Uterus (tissue), 4 donors: Measurements from ENCODE around the gene HLA-DRB1. TPM values are rescaled to one million over a fixed set of nuclear protein-coding genes. Genes with fewer than 3 reads are reported as not detected.

Experiments
- DNase-seq, 2 donors: peaks; one replicate each; pipeline ENCODE4 v3.0.0-alpha.2; 2019 to 2020
- H3K27ac ChIP-seq, 2 donors: fragments of 200-600 bp; sonication (generic); 1 replicate in 1 of 2; 2 replicates in 1 of 2; pipeline ENCODE4 v1.5.1; 2016 to 2018
- H3K27me3 ChIP-seq, 2 donors: fragments of 200-600 bp; sonication (generic); one replicate each; pipeline ENCODE4 v1.5.1; 2018 to 2019; ENCODE audit warnings: control low read depth in 1 of 2
- H3K36me3 ChIP-seq, 2 donors: fragments of 200-600 bp; sonication (generic); one replicate each; pipeline ENCODE4 v1.5.1; 2019; ENCODE audit warnings: control low read depth in 1 of 2
- H3K4me1 ChIP-seq, 2 donors: fragments of 200-600 bp; sonication (generic); one replicate each; pipeline ENCODE4 v1.5.1; 2018 to 2019; ENCODE audit warnings: control low read depth in 1 of 2
- H3K4me3 ChIP-seq, 2 donors: fragments of 200-600 bp; sonication (generic); 1 replicate in 1 of 2; 2 replicates in 1 of 2; pipeline ENCODE4 v1.5.1; 2018 to 2019; ENCODE audit warnings: mild to moderate bottlenecking in 1 of 2
- H3K9me3 ChIP-seq, 2 donors: fragments of 200-600 bp; sonication (generic); one replicate each; pipeline ENCODE4 v1.5.1; 2019; ENCODE audit warnings: control low read depth in 1 of 2
- POLR2A ChIP-seq, 2 donors: fragments of 450-650 bp; IDR thresholded peaks; one replicate each; pipeline ENCODE4 v1.6.1; 2016; ENCODE audit warnings: antibody characterized with exemption in 2 of 2, mild to moderate bottlenecking in 1 of 2, moderate library complexity in 1 of 2
- intact Hi-C: fragments of 100-400 bp; cut with DNase I; formaldehyde crosslinking; loops from one replicate; pipeline ENCODE4 v1.15.1; 2023; ENCODE audit warnings: low total_unique reads
- total RNA-seq, 4 donors: library from RNA; depleted of rRNA in 3 of 4; stranded (reverse); fragments of >200 nt in 3 of 4; gene quantifications; one replicate each; pipeline versions ENCODE4 v1.1.0 to v1.2.4, GENCODE V29; 2014 to 2023
- TF ChIP-seq, protein P1 (sequence below), 4 experiments: fragments of 200-600 bp in 2 of 4; fragments of 450-650 bp in 2 of 4; sonication (generic) in 2 of 4; IDR thresholded peaks; one replicate each; pipeline ENCODE4 v1.5.1; 2016 to 2019; ENCODE audit warnings: antibody characterized with exemption in 4 of 4, mild to moderate bottlenecking in 2 of 4, moderate library complexity in 1 of 4
- donor health status: DM: yes; HTN: yes; CAD: no.

Gene HLA-DRB1
- total RNA-seq, 4 donors from 2014 or later = 15.9 to 197 (median 79.2) TPM

DNA sequence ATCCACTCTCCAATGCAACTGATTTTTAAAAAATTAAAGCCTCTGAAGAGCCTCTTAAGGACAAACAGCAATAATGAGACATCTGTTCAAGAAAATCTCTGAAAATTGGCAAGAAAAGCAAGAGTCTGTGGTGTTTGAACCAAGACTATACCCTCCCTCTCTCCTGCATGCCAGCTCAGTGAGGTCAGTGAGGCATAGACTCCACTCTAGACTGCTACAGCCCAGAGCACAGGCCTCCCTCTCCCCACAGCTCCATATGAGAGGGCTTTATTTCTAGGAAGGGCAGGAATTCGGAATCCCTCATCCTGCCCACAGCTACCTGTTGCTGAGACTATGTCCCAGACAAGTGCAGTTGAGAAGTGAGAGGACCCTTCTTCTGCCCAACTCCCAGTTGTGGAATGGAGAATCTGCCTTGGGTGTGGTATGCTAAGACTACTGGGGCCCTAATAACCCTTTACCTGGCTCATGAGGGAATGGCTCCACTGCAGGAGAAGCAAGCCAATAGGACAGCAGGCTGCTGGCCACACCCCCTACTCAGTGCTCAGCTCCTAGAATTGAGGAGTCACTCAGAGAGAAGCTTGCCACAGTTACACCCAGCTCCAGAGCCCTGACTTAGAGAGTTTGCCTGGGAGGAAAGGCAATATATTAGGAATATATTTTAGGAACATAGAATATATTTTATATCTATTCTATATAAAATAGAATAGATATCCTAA lies 24.9 kb upstream of the HLA-DRB1 start:
- H3K27ac ChIP-seq = no peak overlapping the region
- H3K4me3 ChIP-seq = no peak overlapping the region
- no peaks in the 10 kb centered on the region for H3K36me3 ChIP-seq
- H3K9me3 ChIP-seq = no peaks in the 10 kb centered on the region
- intact Hi-C loops = no loop called here
- no peaks in the 10 kb centered on the region for H3K4me1 ChIP-seq
- no peak for DNase-seq
- TF ChIP-seq, protein P1, sequence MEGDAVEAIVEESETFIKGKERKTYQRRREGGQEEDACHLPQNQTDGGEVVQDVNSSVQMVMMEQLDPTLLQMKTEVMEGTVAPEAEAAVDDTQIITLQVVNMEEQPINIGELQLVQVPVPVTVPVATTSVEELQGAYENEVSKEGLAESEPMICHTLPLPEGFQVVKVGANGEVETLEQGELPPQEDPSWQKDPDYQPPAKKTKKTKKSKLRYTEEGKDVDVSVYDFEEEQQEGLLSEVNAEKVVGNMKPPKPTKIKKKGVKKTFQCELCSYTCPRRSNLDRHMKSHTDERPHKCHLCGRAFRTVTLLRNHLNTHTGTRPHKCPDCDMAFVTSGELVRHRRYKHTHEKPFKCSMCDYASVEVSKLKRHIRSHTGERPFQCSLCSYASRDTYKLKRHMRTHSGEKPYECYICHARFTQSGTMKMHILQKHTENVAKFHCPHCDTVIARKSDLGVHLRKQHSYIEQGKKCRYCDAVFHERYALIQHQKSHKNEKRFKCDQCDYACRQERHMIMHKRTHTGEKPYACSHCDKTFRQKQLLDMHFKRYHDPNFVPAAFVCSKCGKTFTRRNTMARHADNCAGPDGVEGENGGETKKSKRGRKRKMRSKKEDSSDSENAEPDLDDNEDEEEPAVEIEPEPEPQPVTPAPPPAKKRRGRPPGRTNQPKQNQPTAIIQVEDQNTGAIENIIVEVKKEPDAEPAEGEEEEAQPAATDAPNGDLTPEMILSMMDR (IDR thresholded peaks at IDR 0.05) = no peak
- H3K27me3 ChIP-seq = no peaks in the 10 kb centered on the region

DNA sequence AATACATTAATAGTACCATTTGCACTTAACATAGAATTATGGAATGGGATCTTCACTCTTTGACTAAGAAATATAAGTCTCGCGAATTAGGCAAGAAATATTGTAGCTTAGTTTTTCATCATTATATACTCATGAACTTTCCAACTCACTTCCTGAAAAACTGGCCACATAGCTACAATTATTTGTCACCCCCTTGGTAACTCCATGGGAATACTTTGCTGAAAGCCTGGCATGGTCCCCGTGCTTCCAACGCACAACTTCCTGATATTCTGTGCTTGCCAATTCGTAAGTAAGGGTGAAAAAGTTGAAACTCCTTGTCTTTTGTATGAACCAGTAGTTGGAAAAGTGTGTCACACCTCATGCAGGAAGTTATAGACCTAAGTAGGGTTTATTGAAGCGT lies 23.8 kb upstream of the HLA-DRB1 start:
- no peaks in the 10 kb centered on the region for H3K4me1 ChIP-seq
- TF ChIP-seq, protein P1 (IDR thresholded peaks at IDR 0.05) = no peak
- TF ChIP-seq POLR2A (IDR thresholded peaks at IDR 0.05) = no peak
- no peaks in the 10 kb centered on the region for H3K9me3 ChIP-seq
- no peak overlapping the region for H3K4me3 ChIP-seq
- no peak for DNase-seq
- intact Hi-C loops = no loop called here
- H3K27ac ChIP-seq = no peak overlapping the region
- no peaks in the 10 kb centered on the region for H3K27me3 ChIP-seq
- no peaks in the 10 kb centered on the region for H3K36me3 ChIP-seq

DNA sequence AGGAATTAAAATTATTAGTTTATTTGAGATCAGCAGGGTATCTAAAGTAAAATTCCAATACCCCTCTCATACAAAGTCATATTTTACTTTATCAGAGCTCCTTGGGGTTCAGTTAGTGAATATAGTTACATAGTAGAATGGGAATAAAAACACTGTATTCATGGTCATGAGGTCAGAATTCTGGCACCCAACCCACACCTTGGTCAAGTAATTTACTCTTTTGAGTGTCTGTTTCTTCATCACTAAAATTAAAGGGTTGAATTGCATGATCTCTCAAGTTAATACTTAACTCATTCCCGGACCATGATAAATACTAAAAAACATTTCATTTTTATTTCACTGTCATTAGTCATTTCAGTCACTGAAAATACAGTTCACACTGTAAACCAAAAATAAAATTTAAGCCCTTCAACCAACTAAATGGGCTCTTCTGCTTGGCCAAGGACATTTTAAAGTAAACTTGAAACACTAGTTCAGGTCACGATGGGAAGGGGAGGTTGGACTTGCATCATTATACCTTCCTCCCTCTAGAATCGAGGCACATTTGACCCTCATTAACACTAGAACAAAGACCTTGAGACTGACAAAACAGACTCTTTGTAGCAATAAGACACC lies 21.1 kb upstream of the HLA-DRB1 start:
- TF ChIP-seq POLR2A (IDR thresholded peaks at IDR 0.05) = no peak
- TF ChIP-seq, protein P1 (IDR thresholded peaks at IDR 0.05) = no peak
- H3K4me3 ChIP-seq = no peak overlapping the region

DNA sequence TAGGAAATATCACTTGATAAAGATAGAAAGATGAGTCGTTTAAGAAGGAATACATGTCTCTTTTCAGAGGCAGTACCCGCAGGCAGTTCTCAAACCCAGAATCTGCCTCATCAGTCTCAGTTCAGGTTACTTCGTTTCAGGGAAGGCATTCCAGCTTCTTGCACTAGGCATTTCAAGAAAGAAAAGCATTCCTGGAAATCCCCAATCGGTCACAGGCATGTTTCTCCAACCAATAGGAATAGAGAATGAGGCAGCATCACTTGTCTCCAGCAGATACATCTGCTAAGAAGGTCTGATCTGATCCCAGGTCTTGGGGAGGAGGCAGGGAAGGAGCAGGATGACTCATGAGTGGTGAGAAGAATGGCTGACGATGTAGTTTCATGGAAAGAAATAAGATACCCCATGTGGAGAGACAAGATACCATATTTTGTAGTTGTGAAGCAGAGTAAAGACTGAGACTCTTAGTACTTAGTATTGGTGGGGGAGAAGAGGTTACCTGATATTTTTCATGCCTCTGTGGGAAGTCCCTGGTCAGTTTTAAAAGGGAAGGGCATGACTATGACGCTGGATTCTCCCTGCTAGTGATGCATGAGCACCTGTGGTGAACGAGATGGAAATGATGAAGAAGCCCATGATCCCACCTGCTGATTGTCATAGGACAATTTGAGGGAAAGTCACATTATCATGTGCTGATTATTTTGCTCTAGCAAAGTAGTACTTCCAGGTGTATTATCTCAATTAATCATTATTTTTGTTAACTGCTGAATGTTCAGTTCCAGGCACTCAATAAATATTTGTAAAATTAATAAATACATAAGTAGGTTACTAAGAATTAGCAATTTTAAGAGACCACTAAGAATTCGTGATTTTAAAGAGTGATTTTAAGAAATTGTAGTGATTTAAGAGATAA lies 20.3 kb upstream of the HLA-DRB1 start:
- H3K4me3 ChIP-seq = no peak overlapping the region
- H3K4me1 ChIP-seq = no peaks in the 10 kb centered on the region
- H3K27ac ChIP-seq = peak overlapping the region; percentile 44 to 74
- H3K27me3 ChIP-seq = no peaks in the 10 kb centered on the region
- H3K36me3 ChIP-seq = no peaks in the 10 kb centered on the region
- intact Hi-C loops = no loop called here
- DNase-seq = peak in 1 of 2 donors; percentile 38
- no peaks in the 10 kb centered on the region for H3K9me3 ChIP-seq
- TF ChIP-seq POLR2A (IDR thresholded peaks at IDR 0.05) = peak in 1 of 2 donors; percentile 73
- TF ChIP-seq, protein P1 (IDR thresholded peaks at IDR 0.05) = no peak

More for the DNA sequence above, 21.1 kb upstream of the HLA-DRB1 start:
- Histone ChIP-seq H3K4me1 (no peaks in the 10 kb centered on the region), H3K9me3 (no peaks in the 10 kb centered on the region), H3K36me3 (no peaks in the 10 kb centered on the region), H3K27ac (no peak overlapping the region), H3K27me3 (no peaks in the 10 kb centered on the region)
- DNase-seq = no peak
- intact Hi-C loops = no loop called here

DNA sequence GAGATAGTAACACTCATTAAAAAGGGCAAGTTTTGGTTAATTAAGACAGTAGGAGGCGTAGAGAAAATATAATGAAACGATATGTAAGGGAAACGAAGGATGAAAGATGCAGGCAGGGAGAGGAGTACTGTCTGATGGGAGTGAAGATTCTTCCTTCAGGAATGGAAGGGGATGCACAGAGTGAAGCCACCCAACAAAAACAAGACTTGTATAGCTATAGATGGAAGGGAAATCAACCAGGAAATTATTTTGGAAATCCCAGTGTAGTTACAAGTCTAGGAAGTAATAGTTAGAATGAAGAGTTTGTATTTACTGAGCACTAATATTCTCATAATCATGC lies 19.7 kb upstream of the HLA-DRB1 start:
- Histone ChIP-seq H3K27me3 (no peaks in the 10 kb centered on the region), H3K36me3 (no peaks in the 10 kb centered on the region), H3K4me1 (no peaks in the 10 kb centered on the region), H3K4me3 (no peak overlapping the region), H3K27ac (peak overlapping the region in 1 of 2 donors; percentile 74), H3K9me3 (no peaks in the 10 kb centered on the region)
- no peak for DNase-seq
- no peak for TF ChIP-seq POLR2A (IDR thresholded peaks at IDR 0.05)
- TF ChIP-seq, protein P1 (IDR thresholded peaks at IDR 0.05) = no peak
- intact Hi-C loops = no loop called here
